ENCODE data around the gene SGMS2.

SGMS2 gene

GRCh38 chr4:107814758-107815157 is 10.0 kb upstream of the SGMS2 start:
- TF ChIP-seq FOXM1 (IDR thresholded peaks at IDR 0.05; ENCODE audit: borderline replicate concordance, low read depth): no peak
- no peak for TF ChIP-seq REST (IDR thresholded peaks at IDR 0.05; ENCODE audit: low read depth)

GRCh38 chr4:107815158-107815557 is 9.6 kb upstream of the SGMS2 start:
- TF ChIP-seq YY1 (IDR thresholded peaks at IDR 0.05; ENCODE audit: low read depth): no peak
- no peak for TF ChIP-seq ZBTB7A (IDR thresholded peaks at IDR 0.05; ENCODE audit: low read depth)
- no peak for TF ChIP-seq EGR1 (IDR thresholded peaks at IDR 0.05)
- TF ChIP-seq REST (IDR thresholded peaks at IDR 0.05; ENCODE audit: low read depth): no peak
- TF ChIP-seq TEAD4 (IDR thresholded peaks at IDR 0.05): no peak
- TF ChIP-seq TCF12 (IDR thresholded peaks at IDR 0.05; ENCODE audit: low read depth): no peak
- no peak for TF ChIP-seq CREB1 (IDR thresholded peaks at IDR 0.05; ENCODE audit: low read depth)
- TF ChIP-seq NFIC (IDR thresholded peaks at IDR 0.05): no peak
- no peak for TF ChIP-seq FOXM1 (IDR thresholded peaks at IDR 0.05; ENCODE audit: borderline replicate concordance, low read depth)

GRCh38 chr4:107818301-107818910 is 6.3 kb upstream of the SGMS2 start:
- TF ChIP-seq NFIC (IDR thresholded peaks at IDR 0.05) (peak; percentile 23; the same call in 1 of the 2 replicates), RAD21 (IDR thresholded peaks at IDR 0.05; ENCODE audit: low read depth) (no peak)

- TF ChIP-seq YY1 (IDR thresholded peaks at IDR 0.05; ENCODE audit: low read depth) (no peak), USF1 (IDR thresholded peaks at IDR 0.05) (no peak), TAF1 (IDR thresholded peaks at IDR 0.05; ENCODE audit: low read depth) (no peak), FOXM1 (IDR thresholded peaks at IDR 0.05; ENCODE audit: borderline replicate concordance, low read depth) (no peak), NFIC (IDR thresholded peaks at IDR 0.05) (no peak), TCF12 (IDR thresholded peaks at IDR 0.05; ENCODE audit: low read depth) (no peak), ZBTB7A (IDR thresholded peaks at IDR 0.05; ENCODE audit: low read depth) (no peak; the same call in 1 of the 2 replicates), RAD21 (IDR thresholded peaks at IDR 0.05; ENCODE audit: low read depth) (no peak), TEAD4 (IDR thresholded peaks at IDR 0.05) (no peak), MAX (IDR thresholded peaks at IDR 0.05) (no peak), CEBPB (IDR thresholded peaks at IDR 0.05) (no peak), EP300 (IDR thresholded peaks at IDR 0.05; ENCODE audit: borderline replicate concordance) (no peak), CREB1 (IDR thresholded peaks at IDR 0.05; ENCODE audit: low read depth) (no peak), EGR1 (IDR thresholded peaks at IDR 0.05) (no peak), REST (IDR thresholded peaks at IDR 0.05; ENCODE audit: low read depth) (no peak)
Measured at GRCh38 chr4:107823870-107824349, 822 bp upstream of the SGMS2 start.

GRCh38 chr4:107825072-107825824 is 516 bp downstream of the SGMS2 start:
- TF ChIP-seq EGR1 (IDR thresholded peaks at IDR 0.05) (no peak), EP300 (IDR thresholded peaks at IDR 0.05; ENCODE audit: borderline replicate concordance) (0 out of 2 replicates have a peak, but pooled peaks have one; percentile 9), TAF1 (IDR thresholded peaks at IDR 0.05; ENCODE audit: low read depth) (0 out of 2 replicates have a peak, but pooled peaks have one; percentile 14)

All from Ishikawa (cell line).